Gastroesophageal sphincter (tissue), 3 donors: ENCODE measurements around the gene MUC6.

Experiments used
- EP300 ChIP-seq: sonication (generic); formaldehyde crosslinking; IDR thresholded peaks from one replicate; pipeline ENCODE4 v1.6.1; 2017; ENCODE audit warnings: antibody characterized with exemption, mild to moderate bottlenecking
- POLR2A ChIP-seq, 2 donors: fragments of 450-650 bp; IDR thresholded peaks; one replicate each; pipeline ENCODE4 v1.6.1; 2017; ENCODE audit warnings: antibody characterized with exemption in 2 of 2, mild to moderate bottlenecking in 2 of 2, moderate library complexity in 1 of 2
- POLR2AphosphoS5 ChIP-seq: sonication (generic); formaldehyde crosslinking; IDR thresholded peaks from one replicate; pipeline ENCODE4 v1.6.1; 2017; ENCODE audit warnings: antibody characterized with exemption
- TF ChIP-seq, protein P1 (sequence below), 4 experiments: fragments of 200-600 bp in 2 of 4; fragments of 450-650 bp in 2 of 4; sonication (generic) in 1 of 4; IDR thresholded peaks; one replicate each; pipeline ENCODE4 v1.5.1; 2017 to 2019; ENCODE audit warnings: antibody characterized with exemption in 4 of 4, mild to moderate bottlenecking in 2 of 4, moderate library complexity in 2 of 4

DNA sequence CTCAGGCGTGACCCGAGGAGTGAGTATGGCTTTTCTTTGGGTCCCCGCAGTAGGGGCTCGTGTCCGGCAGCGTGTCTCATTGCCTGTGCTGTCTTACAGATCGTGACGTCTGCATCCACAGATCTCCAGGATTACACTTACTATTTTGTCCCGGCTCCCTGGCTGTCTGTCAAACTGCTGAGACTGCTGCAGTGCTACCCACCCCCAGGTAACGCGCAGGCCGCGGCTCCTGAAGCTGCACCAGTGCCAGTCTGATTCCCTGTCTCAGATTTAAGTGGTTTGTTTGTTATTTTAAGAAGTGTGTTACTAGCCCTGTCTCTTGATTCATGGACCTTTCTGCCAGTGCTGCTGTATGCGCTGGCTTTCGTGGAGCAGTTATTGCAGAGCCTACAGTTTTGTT lies 52.0 kb downstream of the MUC6 start:
- TF ChIP-seq, protein P1, sequence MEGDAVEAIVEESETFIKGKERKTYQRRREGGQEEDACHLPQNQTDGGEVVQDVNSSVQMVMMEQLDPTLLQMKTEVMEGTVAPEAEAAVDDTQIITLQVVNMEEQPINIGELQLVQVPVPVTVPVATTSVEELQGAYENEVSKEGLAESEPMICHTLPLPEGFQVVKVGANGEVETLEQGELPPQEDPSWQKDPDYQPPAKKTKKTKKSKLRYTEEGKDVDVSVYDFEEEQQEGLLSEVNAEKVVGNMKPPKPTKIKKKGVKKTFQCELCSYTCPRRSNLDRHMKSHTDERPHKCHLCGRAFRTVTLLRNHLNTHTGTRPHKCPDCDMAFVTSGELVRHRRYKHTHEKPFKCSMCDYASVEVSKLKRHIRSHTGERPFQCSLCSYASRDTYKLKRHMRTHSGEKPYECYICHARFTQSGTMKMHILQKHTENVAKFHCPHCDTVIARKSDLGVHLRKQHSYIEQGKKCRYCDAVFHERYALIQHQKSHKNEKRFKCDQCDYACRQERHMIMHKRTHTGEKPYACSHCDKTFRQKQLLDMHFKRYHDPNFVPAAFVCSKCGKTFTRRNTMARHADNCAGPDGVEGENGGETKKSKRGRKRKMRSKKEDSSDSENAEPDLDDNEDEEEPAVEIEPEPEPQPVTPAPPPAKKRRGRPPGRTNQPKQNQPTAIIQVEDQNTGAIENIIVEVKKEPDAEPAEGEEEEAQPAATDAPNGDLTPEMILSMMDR (IDR thresholded peaks at IDR 0.05): no peak
- TF ChIP-seq POLR2A (IDR thresholded peaks at IDR 0.05): no peak
- TF ChIP-seq POLR2AphosphoS5: no peak
- TF ChIP-seq EP300: no peak
